ENCODE results near the gene TUBA4A.

DNA sequence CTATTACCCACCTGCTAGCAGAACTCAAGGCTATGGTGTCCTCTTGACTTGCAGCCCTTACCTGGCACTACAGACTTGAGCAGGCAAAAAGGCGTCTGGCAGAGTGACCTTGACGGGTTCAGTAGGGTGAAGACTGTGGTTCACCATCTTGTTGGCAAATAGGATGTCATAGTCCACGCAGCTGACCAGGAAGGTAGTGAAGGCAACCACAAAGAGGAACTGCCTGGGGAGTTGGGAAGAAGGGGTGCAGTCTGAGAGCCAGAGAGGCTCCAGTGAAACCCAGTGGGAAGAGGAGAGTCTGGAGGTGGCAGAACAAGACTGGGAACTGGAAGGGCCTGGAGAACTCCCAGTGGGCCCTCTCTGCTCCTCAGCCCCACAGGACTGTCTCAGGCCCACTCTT, 28.4 kb downstream of the TUBA4A start:
- TF ChIP-seq, protein P1, sequence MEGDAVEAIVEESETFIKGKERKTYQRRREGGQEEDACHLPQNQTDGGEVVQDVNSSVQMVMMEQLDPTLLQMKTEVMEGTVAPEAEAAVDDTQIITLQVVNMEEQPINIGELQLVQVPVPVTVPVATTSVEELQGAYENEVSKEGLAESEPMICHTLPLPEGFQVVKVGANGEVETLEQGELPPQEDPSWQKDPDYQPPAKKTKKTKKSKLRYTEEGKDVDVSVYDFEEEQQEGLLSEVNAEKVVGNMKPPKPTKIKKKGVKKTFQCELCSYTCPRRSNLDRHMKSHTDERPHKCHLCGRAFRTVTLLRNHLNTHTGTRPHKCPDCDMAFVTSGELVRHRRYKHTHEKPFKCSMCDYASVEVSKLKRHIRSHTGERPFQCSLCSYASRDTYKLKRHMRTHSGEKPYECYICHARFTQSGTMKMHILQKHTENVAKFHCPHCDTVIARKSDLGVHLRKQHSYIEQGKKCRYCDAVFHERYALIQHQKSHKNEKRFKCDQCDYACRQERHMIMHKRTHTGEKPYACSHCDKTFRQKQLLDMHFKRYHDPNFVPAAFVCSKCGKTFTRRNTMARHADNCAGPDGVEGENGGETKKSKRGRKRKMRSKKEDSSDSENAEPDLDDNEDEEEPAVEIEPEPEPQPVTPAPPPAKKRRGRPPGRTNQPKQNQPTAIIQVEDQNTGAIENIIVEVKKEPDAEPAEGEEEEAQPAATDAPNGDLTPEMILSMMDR (IDR thresholded peaks at IDR 0.05), result no peak
- TF ChIP-seq POLR2A (IDR thresholded peaks at IDR 0.05), result no peak
- TF ChIP-seq POLR2AphosphoS5 (IDR thresholded peaks at IDR 0.05), result no peak

Measured in gastroesophageal sphincter (tissue), 3 donors.